CD4-positive, alpha-beta T cell treated with Interferon gamma for 1 hour (primary cell): ENCODE data around the gene ZNF644.

ENCODE experiments used
- DNase-seq: peaks from one replicate; pipeline ENCODE4 v3.0.0-alpha.2; 2020

The ZNF644 gene

DNA sequence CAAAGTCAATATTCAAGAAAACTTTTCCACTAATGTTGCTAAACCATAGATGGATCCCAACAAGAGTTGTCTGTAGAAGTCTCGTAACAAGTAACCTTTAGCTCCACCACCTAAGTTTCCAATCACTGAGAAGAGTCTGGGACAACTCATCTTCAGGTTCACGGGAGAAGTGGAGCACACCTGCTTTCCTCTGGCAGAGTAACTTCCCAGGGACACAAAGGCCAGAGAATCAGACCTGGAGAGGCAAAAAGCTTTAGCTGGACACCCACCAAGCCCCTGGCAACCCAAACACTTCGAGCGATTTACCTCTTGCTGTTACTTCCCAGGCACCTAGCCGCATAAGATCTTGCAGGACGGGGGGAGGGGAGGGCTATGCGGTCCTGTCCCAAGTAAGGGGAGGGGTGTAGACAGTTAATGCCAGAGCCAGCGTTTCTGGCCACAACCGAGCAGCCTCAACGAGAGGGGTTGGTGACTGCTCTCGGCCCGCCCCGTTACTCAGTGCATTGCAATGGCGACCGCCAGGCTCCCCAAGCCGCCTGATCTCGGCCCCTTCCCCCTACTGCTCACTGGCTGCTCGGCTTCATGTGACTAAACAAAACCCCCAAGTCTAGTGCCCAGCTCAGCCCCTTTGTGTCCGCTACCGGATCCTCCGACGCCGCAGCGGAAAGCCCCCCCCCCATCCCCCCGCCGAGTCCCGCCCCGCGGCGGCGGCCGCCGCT, 709 bp downstream of the ZNF644 start:
- DNase-seq: peak; percentile 79

DNA sequence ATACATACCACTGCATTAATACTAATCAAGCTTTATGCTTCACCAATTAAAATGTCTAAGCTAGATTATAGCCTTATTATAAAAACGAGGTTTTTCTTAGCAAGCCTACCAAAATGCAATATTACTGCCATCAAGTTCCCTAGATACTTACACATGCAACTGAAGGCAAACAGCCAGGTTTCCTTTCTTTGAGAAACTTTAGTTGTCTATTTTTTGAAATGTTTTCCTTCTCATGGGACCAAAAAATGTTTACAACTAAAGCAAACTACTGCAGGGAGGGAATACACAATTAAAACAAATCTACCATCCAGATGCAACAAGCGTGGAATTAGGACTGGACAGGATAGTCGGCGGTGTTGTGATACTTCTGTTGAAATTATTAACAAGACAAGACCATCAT, 1.3 kb downstream of the ZNF644 start:
- no peak for DNase-seq

DNA sequence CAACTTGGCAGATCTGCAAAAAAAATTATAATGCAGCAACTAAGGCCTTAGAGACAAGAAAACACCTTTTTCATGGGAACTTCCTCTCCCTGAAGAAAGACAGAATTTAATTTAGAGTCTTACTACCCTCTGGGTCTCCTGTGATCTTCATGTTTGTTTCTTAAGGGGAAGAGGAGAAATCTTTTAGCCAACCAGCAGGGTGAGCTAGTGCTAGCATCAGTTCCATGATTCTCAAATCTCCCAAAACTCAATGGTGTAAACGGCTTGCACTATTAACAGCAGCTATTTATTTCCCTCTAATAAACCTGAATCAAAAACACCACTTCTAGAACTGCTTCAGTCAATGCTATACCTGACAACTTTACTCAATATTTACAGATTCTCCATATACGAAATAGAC, 3.8 kb downstream of the ZNF644 start:
- DNase-seq: no peak

DNA sequence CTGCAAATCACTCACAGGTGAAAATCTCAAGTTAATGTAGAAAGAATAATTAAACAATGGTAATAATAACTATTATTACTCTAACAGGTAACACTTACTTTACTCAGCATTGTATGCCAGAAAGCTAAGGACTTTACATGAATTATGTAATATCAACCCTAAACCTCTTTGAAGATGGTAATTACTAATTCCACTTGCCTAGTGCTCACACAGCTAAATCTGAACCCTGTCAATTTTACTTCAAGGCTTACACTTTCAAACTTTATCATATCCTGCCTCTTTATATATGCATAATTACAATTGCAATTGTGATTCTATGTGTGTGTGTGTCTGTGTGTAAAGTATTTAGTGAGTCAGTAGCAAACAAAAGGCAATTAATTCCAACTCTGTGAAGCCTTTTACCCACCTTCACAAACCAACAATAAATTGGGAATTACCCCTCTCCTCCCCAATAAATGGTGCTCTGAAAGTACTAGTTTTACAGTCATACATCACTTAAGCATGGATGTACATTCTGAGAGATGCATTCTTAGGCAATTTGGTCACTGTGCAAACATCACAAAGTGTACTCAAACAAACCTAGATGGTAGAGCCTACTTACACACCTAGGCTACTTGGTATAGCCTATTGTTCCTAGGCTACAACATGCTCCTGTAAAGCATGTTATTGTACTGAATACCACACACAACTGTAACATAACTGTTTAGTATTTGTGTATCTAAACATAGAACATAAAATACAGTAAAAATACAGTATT, 5.9 kb downstream of the ZNF644 start:
- no peak for DNase-seq

DNA sequence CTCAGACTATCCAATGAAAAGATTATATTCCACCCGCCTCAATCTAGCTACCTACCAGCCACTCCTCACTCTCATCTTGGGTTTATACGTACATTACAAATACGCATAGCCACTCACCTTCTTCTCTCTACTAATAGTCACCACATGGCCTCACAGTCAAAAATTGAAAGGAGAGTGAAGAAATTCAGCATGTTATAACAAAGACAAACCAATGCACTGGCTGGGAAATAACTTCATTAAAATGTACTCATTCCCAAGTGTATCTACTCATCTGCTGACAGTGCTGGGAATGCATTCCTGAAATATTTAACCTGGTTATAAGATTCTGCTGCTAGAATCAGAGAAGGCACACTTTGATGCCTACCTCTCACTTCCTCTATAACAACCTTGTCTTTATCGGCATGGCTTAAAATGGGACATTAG, 6.5 kb downstream of the ZNF644 start:
- DNase-seq: no peak

DNA sequence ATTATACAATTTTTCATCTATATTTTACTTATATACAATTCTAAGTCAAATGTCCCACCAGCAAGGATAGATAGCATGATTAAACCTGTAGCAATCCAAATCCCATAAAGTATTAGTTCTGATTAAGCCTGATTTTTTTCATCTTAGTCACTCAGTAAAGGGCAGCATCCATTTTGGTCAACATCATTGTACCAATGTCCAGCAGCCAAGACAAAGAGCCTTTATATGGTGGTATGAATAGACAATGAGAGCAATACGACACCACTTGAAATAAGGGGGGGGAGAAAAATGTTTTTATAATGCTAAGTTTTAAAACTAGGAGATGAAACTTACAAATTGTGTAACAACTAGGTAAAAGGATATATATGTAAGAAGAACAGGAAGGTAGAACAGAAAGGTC, 7.4 kb downstream of the ZNF644 start:
- DNase-seq: no peak

DNA sequence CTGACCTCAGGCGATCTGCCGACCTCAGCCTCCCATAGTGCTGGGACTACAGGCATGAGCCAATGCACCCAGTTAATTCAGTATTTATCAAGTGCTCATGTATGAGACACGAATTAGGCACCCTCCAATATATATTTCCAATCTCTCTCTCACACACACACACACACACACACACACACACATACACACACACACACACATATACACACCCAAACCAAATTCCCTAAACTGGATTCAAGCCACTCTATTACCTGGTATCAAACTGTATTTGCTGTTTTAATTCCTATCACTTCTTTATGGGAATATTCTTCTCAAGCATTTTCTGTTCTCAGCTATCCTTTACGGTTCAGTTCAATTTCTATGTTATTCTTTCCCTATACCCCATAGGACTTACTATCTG, 8.5 kb downstream of the ZNF644 start:
- no peak for DNase-seq

DNA sequence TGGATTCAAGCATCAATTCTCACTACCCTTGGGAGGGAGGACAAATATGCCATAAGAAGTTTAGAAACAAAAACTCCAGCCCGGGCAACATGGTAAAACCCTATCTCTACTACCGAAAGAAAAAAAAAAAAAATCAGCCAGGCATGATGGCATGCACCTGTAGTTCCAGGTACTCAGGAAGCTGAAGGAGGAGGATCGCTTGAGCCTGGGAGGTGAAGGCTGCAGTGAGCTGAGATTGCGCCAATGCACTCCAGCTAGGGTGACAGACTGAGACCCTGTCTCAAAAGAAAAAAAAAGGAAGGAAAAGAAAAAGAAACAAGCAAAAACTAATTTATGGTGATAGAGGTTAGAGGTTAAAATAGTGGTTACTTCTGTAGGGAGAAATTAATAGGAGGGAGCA, 9.6 kb downstream of the ZNF644 start:
- no peak for DNase-seq

DNA sequence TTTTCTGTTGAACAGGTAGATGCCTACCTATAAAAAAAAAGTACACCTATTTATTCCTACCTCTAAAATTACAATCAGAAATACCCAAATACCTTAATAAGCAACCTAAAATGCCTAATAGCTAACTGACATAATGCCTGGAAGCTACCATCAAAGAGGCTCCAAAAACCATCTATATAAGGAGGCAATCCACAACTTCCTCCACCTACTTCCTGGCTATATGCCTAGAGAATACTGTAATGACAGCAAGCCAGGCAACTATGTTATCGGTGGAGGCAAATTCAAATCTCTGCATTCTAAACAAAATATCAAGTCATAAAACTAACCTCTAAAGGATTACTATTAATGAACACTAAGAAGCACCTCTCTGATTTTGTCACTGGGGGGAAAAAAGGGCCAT, 10.1 kb downstream of the ZNF644 start:
- no peak for DNase-seq

DNA sequence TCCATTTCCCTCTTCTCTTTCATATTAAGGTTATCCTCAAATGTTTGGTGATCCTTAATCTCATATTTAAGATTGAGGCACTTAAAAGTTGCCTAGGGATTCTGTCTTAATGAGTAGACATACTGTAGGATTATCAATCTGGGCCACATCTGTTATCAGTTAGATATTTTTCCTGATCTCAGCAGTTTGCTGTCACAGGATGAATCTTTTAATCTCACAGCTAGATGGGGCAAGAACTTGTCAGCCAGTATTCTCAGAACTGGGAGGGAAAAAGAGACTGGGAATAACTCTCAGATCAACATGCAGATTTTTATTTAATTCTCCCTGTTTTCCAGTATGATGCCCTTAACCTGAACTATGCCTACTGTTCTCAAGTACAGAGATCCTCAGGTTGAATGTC, 14.0 kb downstream of the ZNF644 start:
- DNase-seq: no peak

DNA sequence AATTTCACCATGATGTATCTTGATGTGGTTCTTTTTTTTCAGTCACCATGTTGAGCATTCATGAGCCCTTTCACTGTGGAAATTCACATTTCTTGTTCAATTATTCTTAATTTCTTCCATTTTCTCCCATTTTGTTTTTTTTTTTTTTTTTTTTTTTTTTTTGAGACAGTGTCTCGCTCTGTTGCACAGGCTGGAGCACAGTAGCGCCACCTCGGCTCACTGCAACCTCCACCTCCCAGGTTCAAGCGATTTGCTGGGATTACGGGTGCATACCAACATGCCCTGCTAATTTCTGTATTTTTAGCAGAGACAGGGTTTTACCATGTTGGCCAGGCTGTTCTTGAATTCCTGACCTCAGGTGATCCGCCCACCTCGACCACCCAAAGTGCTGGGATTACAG, 14.7 kb downstream of the ZNF644 start:
- DNase-seq: no peak

DNA sequence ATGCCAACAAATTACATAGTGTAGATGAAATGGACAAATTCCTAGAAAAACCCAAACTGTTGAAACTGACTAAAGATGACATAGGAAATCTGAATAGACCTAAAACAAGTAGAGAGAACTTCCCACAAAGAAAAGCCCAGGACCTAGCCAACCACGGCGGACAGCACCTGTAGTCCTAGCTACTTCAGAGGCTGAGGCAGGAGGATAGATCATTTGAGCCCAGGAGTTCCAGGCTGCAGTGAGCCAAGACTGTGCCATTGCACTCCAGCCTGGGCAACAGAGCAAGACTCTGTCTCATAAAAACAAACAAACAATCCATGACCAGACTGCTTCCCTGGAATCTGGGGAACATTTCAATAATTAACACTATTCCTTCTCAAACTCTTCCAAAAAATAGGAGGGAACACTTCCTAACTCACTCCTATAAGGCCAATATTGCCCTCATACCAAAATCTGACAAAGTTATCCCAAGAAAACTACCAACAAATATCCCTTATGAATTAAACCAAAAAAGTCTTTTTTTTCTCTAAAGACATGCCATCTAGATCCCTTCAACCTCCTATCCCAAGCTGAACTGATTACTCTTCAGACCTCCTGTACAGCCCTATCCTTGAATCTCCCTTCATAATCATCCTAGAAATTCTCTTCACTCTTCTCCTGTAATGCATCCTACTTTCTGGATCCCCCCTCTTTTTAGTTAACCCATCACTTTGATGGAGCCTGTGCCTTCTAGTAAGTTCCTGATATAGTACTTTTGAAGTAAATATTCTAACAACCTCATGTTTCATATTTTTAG, 15.5 kb downstream of the ZNF644 start:
- DNase-seq: no peak

DNA sequence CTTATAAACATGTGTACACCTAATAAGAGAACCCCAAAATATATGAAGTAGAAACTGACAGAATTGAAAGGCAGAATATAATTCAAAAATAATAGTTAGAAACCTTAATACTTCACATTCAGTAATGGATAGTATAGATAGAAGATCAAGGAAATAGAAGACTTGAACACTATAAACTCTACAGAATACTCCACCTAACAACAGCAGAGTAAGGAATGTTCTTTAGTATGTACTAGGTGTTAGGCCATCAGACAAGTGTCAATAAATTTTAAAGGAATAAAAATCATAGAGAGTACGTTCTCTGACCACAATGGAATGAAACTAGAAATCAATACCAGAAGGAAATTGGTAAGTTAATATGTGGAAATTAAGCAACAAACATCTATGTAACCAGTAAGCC, 16.6 kb downstream of the ZNF644 start:
- no peak for DNase-seq

DNA sequence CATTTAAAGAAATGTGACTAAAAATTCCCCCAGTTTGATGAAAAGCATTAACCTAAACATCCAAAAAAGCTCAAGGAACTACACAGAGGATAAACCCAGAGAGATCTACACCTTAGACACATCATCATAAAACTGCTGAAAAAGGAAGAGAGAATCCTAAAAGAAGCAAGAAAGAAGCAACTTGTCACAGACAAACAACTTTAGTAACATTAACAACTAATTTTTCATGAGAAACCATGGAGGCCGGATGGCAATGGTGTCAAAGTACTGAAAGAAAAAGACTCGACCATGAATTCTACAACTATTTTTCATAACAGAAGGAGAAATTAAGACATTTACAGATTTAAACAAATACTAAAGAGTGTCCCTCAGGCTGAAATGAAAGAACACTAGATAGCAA, 17.7 kb downstream of the ZNF644 start:
- no peak for DNase-seq

DNA sequence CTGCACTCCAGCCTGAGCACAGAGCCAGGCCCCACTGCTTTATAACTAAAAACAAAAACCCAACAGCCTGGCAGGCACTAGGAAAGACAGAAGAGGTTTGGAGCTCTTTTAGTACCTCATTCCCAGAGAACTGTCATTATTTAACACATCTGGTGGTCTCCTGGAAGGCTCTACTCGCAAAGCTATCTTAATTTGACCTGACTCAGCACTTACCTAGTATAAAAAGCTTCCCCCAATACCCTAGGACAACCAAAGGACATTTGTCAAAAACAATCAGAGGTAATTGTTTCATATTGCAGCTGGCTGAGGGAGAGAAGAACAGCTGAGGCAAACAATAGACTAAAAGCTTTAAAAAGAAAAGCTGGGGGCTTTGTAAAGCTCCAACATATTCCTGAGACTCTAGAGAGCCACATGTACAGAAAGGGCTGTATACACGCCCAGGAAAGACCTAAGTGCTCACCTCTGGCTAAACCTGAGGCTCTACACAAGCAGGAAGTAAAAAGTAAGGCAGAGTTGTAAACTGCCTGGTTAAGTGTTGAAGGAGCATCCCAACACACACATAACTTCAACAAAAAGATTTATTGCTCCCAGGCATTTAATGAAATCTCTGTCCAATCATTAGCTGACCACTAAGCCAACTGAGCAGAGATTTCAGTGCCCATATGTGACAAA, 25.0 kb downstream of the ZNF644 start:
- DNase-seq: no peak

DNA sequence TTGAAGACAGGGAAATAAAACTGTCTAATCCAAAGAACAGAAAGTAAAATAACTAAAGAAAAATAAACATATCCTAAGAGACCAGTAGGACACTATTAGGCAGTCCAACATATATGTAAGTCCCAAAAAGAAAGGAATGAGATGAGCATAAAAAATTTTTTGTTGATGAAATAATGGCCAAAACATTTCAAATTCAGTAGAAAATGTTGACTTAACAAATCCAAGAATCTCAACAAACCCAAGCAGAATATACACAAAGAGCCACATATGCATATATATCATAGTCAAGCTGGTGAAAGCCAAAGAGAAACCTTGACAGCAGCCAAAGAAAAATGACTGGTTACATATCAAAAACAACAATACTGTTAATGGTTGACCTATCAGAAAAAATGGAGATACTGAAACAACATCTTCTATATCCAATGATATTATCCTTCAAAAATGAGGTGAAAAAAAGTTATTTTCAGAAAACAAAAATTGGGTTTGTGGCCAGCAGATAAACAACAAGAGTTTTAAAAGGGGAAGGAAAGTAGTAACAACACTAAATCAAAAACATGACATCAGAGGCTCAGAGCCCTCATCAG, 26.4 kb downstream of the ZNF644 start:
- no peak for DNase-seq

DNA sequence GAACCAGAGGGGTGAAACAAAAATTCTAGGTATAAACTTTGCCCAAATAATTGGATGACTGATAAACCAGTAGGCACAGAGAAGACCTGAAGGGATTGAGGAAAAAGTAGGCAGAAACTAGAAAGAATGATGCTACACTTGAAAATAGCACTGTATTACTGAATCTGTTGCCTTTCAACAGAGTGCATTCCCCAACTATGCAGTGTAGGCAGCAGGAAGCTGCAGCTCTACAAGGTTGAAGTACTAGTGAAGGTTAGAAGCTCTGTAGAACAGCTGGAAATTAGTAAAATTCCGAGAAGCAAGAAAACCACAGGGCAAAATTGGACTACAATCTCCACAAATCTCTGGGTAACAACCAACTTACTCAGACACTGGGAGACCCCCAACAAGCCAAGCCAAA, 27.4 kb downstream of the ZNF644 start:
- DNase-seq: no peak

DNA sequence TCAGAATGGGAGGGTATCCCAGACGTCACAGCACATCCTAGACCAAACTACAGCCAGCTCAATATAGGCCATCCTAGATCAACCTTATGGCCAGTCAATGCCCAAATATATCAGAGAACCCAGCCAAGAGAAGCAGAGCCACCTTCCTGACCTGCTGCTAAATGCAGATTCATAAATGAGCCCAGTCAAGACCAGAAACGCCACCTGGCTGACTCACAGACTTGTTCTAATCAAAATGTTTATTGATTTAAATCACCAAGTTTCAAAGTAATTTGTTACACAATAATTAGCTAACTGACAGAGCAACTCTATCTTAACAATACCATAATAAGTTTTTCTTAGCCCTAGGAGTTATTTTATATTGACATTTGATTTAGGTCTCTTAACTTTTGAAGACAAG, 28.6 kb downstream of the ZNF644 start:
- DNase-seq: no peak

DNA sequence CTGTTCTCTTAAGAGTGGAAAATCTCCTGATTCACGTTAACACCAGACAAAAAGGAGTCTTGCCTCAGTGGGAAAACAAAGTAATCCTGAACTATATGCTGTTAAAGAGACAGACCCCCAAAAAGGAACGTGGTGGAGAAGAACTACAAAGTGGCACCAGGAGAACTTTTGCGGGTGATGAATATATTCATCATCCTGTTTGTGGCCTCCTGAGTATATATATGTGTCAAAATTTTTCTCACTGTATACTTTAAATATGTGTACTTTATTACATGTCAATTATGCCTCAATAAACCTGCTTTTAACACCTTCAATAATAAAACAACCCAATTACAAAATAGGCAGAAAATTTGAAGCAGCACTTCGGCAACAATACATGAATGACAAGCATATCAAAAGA, 31.1 kb downstream of the ZNF644 start:
- DNase-seq: no peak

DNA sequence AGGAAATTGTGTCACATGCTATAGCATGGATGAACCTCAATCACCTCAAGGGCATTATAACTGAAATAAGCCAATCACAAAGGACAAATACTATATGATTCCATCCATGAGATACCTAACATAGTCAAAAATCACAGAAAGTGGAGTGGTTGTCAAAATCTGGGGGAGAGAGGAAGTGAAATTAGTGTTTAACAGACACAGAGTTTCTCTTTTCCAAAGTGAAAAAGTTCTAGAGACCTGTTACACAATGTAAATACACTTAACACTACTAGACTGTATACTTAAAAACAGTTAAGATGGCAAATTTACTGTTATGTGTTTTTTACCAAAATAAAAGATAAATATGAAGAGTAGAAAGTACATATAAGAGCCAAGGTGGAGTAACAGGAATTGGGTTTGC, 31.8 kb downstream of the ZNF644 start:
- no peak for DNase-seq

DNA sequence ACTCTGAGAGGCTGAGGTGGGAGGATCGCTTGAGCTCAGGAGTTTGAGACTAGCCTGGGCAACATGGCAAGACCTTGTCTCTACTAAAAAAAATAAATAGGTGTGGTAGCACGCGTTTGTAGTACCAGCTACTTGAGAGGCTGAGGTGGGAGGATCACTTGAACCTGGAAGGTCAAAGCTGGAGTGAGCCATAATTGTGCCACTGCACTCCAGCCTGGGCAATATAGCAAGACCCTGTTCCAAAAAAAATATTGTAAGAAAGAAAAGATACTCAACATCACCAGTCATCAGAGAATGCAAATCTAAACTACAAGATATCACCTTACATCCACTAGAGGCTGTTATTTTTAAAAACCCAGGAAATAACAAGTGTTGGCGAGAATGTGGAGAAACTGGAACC, 32.5 kb downstream of the ZNF644 start:
- no peak for DNase-seq

DNA sequence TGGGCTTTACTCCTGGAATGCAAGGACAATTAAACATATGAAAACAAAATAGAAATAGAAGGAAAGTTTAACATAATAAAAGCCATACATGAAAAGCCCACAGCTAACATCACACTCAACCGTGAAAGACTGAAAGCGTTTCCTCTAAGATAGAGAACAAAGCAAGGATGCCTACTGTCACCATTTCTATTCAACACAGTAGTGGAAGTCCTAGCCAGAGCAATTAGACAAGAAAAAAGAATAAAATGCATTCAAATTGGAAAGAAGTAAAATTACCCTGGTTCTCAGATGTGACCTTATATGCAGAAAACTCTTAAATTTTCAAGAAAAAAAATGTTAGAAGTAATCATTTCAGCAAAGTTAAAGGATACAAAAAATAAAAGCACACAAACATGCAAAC, 34.0 kb downstream of the ZNF644 start:
- no peak for DNase-seq

DNA sequence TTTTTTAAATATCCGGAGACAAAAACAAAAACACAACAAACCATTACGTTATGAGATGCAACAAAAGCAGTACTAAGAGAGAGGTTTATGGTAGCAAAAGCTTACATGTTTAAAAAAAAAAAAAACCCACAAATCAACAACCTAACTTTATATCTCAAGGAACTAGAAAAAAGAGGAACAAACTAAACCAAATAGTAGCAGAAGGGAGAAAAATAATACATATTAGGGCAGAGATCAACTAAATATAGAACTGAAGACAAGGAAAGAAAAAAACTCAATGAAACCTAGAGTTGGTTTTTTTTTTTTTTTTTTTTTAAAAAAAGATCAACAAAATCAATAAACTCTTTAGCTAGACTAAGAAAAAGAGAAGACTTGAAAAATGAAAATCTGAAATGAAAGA, 34.9 kb downstream of the ZNF644 start:
- no peak for DNase-seq
